MCF 10A (cell line): ENCODE data around the gene CUEDC1. TPM values are rescaled to one million over a fixed set of nuclear protein-coding genes. Genes with fewer than 3 reads are reported as not detected.

Source experiments
- BruUV-seq: library from RNA; stranded (reverse); fragments of 400-500 nt; replicated peaks from 2 replicates; lab custom pipeline; 2021; lab: Mats Ljungman, UMichigan
- CTCF ChIA-PET: fragments of 300-600 bp; sonication (Branson Sonifier 250); formaldehyde crosslinking; extraction: SDS; loops from one replicate; lab custom pipeline; 2021; ENCODE audit warnings: antibody characterized with exemption, inconsistent platforms; lab: Yijun Ruan, JAX
- POLR2A ChIA-PET: fragments of 300-600, 350-650 bp; sonication (Branson Sonifier 250); formaldehyde crosslinking; extraction: SDS; loops from one replicate; lab custom pipeline; 2020; ENCODE audit warnings: antibody characterized with exemption, inconsistent platforms; lab: Yijun Ruan, JAX
- DNase-seq: peaks from one replicate; pipeline ENCODE4 v3.0.0-alpha.2; 2018; ENCODE audit not compliant: unreplicated experiment
- H3K27ac Mint-ChIP-seq: one replicate; pipeline ENCODE4 v1.8.0; 2022; ENCODE audit warnings: mild to moderate bottlenecking, low read depth, mixed read lengths; ENCODE audit not compliant: unreplicated experiment
- H3K27me3 Mint-ChIP-seq: one replicate; pipeline ENCODE4 v1.8.0; 2022; ENCODE audit warnings: mixed read lengths; ENCODE audit not compliant: insufficient read depth, unreplicated experiment
- H3K36me3 Mint-ChIP-seq: one replicate; pipeline ENCODE4 v1.8.0; 2022; ENCODE audit warnings: mild to moderate bottlenecking, moderate library complexity, mixed read lengths; ENCODE audit not compliant: insufficient read depth, unreplicated experiment
- H3K4me1 Mint-ChIP-seq: one replicate; pipeline ENCODE4 v1.8.0; 2022; ENCODE audit warnings: mixed read lengths; ENCODE audit not compliant: insufficient read depth, unreplicated experiment
- H3K4me3 Mint-ChIP-seq: one replicate; pipeline ENCODE4 v1.8.0; 2022; ENCODE audit warnings: mild to moderate bottlenecking, moderate library complexity, mixed read lengths; ENCODE audit not compliant: unreplicated experiment
- H3K9me3 Mint-ChIP-seq: one replicate; pipeline ENCODE4 v1.8.0; 2022; ENCODE audit warnings: mixed read lengths; ENCODE audit not compliant: unreplicated experiment
- intact Hi-C: fragments of 100-400 bp; cut with micrococcal nuclease; formaldehyde crosslinking; loops from 2 replicates; pipeline ENCODE4 v1.14.1; 2022
- total RNA-seq: library from RNA; stranded (reverse); gene quantifications from 2 replicates; pipeline ENCODE4 v1.2.3, GENCODE V29; 2022
- TF ChIP-seq, protein P1 (sequence below): fragments of 200-600 bp; IDR thresholded peaks from one replicate; pipeline ENCODE4 v1.8.0; 2022; ENCODE audit warnings: antibody characterized with exemption, mild to moderate bottlenecking; ENCODE audit not compliant: unreplicated experiment

The CUEDC1 gene
- total RNA-seq, 1 experiment from 2014 or later = 15.6 TPM

DNA sequence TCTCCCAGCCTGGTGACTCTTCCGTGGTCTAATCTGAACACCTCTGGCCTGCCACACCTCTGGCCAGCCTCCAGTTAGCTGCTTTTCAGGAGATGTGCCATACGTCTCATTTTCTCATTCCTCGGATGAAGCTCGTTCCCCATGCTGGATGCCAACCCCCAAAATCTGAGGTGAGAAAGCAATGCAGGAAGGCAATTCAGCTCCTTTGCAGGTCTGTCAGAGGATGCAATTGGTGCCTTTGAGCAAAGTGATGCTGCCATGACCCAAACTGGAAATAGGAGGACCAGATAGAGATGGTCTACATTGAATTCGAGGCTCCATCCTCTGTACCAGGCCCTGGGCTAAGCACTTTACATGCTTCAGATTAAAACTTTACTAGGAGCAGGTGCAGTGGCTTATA is 11.0 kb upstream of the CUEDC1 start:
- DNase-seq = no peak
- H3K27ac Mint-ChIP-seq = no peak overlapping the region
- no peaks in the 10 kb centered on the region for H3K36me3 Mint-ChIP-seq
- ChIA-PET POLR2A (interaction anchor here (1.1 kb wide), 1 partner anchor 73 kb away, joined by 3 read pairs; no protein-coding TSS in a partner anchor), CTCF (interaction anchor here (1.0 to 2.9 kb wide), 2 partner anchors 10 to 18 kb away, joined by 3 to 8 read pairs; no protein-coding TSS in a partner anchor)
- H3K9me3 Mint-ChIP-seq = no peaks in the 10 kb centered on the region
- no peaks in the 10 kb centered on the region for H3K27me3 Mint-ChIP-seq
- no TSS peak for BruUV-seq
- intact Hi-C loops = no loop called here
- H3K4me1 Mint-ChIP-seq = no peaks in the 10 kb centered on the region
- no peak overlapping the region for H3K4me3 Mint-ChIP-seq
- TF ChIP-seq, protein P1, sequence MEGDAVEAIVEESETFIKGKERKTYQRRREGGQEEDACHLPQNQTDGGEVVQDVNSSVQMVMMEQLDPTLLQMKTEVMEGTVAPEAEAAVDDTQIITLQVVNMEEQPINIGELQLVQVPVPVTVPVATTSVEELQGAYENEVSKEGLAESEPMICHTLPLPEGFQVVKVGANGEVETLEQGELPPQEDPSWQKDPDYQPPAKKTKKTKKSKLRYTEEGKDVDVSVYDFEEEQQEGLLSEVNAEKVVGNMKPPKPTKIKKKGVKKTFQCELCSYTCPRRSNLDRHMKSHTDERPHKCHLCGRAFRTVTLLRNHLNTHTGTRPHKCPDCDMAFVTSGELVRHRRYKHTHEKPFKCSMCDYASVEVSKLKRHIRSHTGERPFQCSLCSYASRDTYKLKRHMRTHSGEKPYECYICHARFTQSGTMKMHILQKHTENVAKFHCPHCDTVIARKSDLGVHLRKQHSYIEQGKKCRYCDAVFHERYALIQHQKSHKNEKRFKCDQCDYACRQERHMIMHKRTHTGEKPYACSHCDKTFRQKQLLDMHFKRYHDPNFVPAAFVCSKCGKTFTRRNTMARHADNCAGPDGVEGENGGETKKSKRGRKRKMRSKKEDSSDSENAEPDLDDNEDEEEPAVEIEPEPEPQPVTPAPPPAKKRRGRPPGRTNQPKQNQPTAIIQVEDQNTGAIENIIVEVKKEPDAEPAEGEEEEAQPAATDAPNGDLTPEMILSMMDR = no peak

DNA sequence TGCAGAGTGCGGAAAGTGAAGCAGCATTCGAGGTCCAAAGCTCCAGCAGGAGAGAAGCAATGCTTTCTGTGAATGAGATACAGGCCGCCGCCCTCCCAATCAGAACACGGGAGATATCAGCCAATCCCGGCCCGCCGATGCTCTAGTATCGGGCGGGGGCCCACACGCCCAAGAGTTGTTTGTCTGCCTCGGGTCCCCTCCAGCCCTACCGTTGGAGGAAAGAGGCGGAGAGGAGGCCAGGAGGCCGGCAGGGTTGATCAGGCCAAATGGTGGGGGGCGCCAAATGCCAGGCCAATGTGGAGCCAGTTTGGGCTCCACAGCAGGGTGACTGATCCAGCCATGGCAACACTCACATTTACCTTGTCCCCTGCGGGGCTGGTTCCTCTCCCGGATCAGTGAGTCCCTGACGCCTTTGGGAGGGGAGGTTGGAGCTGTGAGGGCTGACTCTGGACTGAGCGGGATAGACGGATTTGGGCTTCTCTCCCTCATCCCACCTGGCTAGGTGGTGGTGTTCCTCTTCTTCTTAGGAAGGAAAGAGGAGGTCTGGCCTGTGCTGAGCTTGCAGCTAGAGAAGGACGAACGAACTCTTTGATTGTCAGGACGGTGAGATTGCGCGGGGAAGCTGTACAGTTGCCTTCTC is 10.4 kb upstream of the CUEDC1 start:
- CTCF ChIA-PET = no interaction called here

DNA sequence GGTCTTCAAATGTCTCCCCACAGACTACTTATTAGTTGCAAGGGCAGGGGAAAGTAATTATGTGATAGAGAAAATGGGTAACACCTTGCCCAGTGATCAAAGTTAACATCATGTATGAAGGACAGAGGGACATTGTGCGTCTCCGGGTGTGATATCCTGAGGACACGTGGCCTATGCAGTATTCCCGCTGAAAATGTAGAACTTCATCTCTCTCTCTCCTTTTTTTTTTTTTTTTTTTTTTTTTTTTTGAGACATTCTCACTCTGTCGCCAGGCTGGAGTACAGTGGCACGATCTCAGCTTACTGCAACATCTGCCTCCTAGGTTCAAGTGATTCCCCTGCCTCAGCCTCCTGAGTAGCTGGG is 7.9 kb upstream of the CUEDC1 start:
- Mint-ChIP-seq H3K27me3 (no peaks in the 10 kb centered on the region), H3K27ac (no peak overlapping the region), H3K36me3 (no peaks in the 10 kb centered on the region), H3K4me1 (no peaks in the 10 kb centered on the region), H3K4me3 (no peak overlapping the region), H3K9me3 (no peaks in the 10 kb centered on the region)
- no TSS peak for BruUV-seq
- ChIA-PET CTCF (interaction anchor here (0.6 kb wide), 1 partner anchor 18 kb away, joined by 3 read pairs; no protein-coding TSS in a partner anchor), POLR2A (no interaction called here)
- TF ChIP-seq, protein P1 = no peak
- intact Hi-C loops = no loop called here
- no peak for DNase-seq

More for the DNA sequence above, 10.4 kb upstream of the CUEDC1 start:
- Mint-ChIP-seq H3K27me3 (no peaks in the 10 kb centered on the region), H3K36me3 (no peaks in the 10 kb centered on the region), H3K4me1 (no peaks in the 10 kb centered on the region), H3K4me3 (no peak overlapping the region), H3K27ac (no peak overlapping the region), H3K9me3 (no peaks in the 10 kb centered on the region)
- no peak for DNase-seq
- intact Hi-C loops = no loop called here
- POLR2A ChIA-PET = interaction anchor here (1.1 kb wide), 1 partner anchor 73 kb away, joined by 3 read pairs; no protein-coding TSS in a partner anchor
- BruUV-seq = no TSS peak
- TF ChIP-seq, protein P1 = no peak

DNA sequence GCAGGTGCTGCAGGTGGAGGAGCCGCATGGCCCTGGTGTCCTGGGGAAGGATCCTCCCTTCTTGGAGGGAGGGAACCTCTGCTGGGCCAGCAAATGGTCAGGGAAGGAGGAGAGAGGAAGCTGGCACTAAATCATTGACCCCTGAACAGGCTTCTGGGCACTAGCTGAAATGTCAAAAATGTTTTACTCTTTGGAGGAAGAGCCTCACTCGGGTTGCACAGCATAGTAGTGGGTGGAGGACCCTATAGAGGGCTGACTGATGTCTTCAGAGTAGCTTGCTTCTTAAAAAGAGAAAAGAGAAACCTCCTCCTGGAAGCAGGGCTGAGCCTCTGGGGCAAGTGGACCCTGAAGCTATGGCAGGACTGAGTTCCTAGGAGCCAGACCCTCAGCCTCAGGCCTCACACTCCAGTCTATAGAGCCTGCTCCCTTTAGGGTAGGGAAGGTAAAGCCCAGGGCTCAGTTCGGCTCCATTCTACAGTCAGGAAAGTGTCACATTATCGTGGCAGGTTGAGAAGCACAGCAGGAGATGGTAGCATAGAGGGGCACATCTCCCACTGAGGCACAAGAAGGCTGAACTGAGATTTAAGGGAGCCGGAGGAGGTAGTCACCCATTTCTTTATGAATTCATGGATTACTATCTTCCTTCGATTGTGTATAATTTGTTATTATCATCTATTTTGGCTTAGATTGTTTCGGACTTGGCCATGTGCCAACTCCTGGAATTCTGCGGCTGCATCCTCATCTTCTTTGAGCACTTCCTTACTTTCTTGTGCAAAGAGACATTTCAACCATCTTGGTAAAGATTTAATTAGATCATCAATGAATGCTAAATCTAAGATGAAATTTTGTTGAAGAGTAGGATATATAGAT is 7.3 kb upstream of the CUEDC1 start:
- CTCF ChIA-PET = interaction anchor here (0.6 to 1.5 kb wide), 3 partner anchors 9 to 129 kb away, joined by 3 to 6 read pairs (median 4); no protein-coding TSS in a partner anchor
- DNase-seq = no peak
- H3K4me3 Mint-ChIP-seq = no peak overlapping the region
- TF ChIP-seq, protein P1 = no peak
- no peak overlapping the region for H3K27ac Mint-ChIP-seq
- no peaks in the 10 kb centered on the region for H3K9me3 Mint-ChIP-seq
- no peaks in the 10 kb centered on the region for H3K4me1 Mint-ChIP-seq
- no peaks in the 10 kb centered on the region for H3K27me3 Mint-ChIP-seq
- POLR2A ChIA-PET = no interaction called here
- H3K36me3 Mint-ChIP-seq = no peaks in the 10 kb centered on the region
- no TSS peak for BruUV-seq
- intact Hi-C loops = no loop called here
